SKM-1 treated with dmso at 0.1 percent for 144 hours (cell line): ENCODE results near the gene MARCHF3.
"Not testable (repeated sequence)": the region's sequence is repeated elsewhere in the genome, so short reads cannot be mapped to it uniquely, and the experiment has no call there.

Source experiments
- DNase-seq: peaks from one replicate; lab custom pipeline; 2025; ENCODE audit not compliant: unreplicated experiment; lab: John Stamatoyannopoulos, UW

The MARCHF3 gene

DNA sequence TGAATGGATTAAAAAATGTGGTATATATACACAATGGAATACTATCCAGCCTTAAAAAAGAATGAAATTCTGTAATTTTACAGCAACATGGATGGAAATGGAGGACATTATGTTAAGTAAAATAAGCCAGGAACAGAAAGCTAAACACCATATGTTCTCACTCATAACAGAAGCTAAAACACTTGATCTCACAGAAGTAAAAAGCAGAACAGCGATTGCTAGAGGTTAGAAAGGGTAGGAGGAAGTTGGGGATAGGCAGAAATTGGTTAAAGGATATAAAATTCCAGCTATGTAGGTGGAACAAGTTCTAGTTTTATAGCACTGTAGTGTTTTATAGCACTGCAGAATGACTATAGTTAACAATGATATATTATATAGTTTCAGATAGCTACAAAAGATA, 15.8 kb downstream of the MARCHF3 start:
- peak; percentile 48 for DNase-seq

DNA sequence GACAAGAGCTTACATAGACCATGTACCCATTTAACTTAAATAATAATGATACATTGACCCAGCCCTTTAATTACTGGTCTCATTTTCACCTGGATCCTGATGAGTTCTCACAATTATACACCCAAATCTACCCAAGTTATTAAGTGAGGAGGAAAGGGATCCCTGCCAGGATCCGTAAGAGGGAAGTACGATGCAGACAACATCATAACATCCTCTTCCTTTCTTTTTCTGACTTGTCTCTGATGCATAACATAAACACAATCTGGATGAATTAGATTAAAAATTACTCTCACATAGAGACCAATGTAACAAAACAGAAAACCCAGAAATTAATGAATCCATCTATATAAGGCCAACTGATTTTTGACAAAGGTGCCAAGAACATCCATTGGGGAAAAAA, 17.0 kb downstream of the MARCHF3 start:
- no peak for DNase-seq

DNA sequence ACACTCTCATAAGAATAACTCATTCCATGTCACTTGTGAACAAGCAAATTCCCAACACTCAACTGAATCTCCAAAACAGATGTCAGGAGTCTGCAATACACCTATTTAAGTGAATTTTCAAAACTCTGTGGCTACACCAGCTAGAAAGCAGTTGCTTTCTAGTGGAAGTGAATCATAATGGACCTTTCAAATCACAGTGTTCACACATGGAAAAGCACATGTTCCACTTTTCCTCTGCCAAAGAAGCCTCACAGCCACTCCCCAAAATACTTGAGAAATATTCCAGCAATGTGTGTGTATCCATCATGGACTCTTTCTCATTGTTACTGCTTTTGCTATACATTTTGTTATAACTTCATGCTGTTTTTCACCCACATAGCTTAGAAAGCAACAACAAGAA, 17.4 kb downstream of the MARCHF3 start:
- no peak for DNase-seq

DNA sequence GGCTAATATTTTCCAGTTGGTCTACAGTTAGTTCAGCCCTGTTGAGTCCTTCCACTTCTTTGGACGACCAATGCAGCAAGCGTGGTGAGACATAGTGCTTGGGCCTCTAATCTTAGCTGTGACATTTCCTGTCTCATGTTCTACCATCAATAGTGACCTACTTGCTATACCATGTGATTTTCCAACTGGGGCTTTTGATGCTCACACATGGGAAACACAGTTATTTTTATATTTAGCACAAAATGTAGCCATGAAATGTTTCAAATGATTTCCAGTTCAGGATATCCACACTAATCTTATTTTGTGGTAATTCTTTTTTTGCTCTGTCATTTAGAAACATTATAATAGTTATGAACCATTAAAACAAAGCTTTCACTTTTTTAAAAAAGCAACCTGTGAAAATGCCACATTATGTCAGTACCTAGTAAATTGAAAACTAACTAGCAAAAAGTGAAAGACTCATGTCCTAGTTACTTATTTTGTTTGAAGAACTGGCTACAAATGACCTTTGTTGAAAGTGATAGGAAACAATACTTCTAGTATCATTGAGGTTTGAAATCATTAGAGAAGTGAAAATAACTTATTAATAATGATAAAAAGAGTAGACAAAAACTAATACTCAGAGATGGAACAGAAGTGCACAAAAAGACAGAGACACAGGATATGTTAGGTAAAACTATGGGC, 18.3 kb downstream of the MARCHF3 start:
- DNase-seq = no peak

DNA sequence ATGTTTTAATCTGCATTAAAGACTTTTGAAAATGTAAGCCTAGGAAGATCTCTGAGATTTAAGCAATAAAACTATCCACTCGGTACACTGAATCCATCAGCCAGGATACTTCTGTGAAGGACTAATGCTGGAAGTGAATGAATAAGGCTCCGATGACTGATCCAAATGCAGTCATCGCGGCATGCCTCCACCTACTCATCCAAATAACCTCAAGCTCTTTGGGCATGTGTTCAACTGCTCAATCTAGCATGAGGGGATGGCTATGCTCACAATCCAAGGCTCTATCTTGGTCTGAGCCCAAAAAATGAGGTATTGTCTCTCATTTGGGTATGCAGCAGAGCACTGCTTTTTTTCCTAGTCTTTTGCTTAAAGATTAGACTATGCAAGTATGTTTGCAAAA, 19.2 kb downstream of the MARCHF3 start:
- DNase-seq = no peak

DNA sequence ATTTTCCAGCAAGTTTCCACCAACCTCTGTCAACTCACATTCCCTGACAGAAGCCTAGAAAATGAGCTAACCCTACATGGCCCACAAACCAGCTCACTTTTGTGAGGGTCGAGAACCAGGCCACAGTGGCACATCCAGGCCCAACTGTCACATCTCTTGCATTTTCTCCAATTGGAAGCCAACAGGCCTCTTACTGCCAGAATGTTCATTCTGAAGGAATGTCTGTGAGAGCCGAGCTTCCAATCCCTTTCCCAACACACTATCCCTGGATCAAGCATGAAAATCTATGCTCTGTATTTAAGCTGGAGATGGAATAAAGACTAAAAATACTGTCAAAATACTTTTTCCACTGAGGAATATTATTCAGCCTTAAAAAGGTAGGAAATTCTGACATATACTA, 20.0 kb downstream of the MARCHF3 start:
- no peak for DNase-seq

DNA sequence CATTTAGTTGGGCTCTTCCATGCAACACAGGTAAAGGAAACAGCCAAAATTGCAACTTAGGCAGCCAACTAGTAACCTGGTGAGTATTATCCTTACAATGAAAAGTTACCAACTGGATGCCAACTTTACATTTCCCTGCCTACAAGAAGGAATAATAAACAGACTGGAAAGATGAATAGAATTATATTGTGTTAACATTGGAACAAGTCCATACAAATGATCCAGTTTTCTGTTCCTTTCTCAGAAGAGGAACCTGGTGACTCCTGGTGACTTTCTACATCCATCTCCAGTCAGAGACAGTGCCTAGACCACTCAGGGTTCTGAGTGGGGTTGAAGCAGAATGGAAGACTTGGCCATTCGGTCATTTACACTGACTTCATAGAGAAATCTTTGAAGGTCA, 20.6 kb downstream of the MARCHF3 start:
- DNase-seq = no peak

DNA sequence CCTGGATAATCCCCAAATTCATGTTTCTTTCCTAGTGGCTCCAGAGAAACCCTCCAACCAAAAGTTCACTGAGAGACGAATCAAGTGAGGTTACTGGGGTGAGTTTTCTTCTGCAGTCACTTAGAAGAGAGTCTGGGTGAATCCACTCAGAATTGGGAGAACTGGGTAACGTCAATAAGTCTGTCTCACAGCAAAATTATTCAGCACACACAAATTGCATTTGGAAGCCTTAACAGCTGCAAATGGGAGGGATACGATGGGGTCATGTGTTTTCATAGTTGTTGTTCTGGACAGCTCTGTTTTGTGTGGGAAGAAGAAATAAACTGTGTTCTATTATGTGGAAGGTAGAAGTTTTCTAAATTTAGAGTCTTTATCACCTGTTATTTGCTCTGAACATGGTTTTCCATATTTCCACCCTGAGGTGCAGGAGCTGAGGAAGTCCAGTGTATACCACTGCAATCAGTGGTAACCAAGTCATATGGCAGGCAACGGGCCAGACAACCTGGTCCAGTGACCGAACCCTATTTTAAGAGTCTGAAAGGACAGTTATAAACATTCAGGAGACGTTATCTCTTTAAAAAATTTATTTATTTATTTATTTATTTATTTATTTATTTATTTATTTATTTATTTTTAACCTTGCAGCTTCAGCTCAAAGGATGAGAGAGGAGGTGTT, 21.9 kb downstream of the MARCHF3 start:
- no peak for DNase-seq

DNA sequence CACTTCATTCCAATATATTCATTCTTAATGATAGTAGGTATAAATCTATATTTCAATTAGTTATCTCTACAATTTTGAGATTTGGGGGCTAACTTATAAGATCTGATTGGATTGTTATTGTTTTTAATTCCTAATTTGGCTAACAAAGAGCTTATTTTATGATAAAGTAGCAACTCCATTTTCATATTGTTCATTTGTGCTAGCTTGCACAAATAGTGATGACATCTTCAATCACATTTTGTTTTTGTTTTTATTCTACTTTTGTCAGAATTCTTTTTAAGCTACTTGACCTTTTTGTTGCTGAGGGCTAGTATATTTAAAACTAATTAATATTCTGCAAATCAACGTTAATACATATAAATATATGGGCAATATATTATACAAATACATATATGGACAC, 22.8 kb downstream of the MARCHF3 start:
- no peak for DNase-seq

DNA sequence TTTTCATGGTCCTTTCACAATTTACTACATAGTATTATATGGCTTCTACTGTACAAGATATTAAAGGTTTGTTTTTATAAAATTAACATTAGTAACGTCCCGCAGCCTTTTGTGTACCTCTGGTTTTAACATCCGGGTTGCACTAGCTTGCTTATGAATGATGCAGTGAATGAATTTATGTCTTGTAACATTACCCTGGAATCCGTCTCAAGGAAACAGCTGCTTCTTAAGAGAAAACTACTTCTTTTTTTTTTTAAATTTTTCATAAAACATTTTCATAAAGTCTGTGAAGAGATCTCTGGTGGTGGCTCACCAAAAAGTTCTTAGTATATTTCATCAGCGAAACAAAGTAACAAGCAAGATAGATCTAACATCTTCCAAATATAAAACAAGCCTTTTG, 23.6 kb downstream of the MARCHF3 start:
- DNase-seq = no peak

DNA sequence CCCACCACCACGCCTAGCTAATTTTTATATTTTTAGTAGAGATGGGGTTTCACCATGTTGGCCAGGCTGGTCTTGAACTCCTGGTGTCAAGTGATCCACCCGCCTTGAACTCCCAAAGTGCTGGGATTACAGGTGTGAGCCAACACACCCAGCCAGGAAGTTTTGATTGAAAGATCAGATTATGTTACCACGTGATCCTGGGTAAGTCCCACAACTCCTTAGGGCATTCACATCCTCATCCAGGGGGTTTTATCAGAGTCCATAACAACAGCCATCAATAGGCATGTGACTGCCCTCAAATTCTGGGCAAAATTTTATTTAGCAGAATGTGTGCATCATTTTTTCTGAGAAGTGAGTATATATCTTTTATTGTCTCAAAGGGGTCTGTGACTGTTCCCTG, 25.1 kb downstream of the MARCHF3 start:
- DNase-seq = not testable (repeated sequence)

DNA sequence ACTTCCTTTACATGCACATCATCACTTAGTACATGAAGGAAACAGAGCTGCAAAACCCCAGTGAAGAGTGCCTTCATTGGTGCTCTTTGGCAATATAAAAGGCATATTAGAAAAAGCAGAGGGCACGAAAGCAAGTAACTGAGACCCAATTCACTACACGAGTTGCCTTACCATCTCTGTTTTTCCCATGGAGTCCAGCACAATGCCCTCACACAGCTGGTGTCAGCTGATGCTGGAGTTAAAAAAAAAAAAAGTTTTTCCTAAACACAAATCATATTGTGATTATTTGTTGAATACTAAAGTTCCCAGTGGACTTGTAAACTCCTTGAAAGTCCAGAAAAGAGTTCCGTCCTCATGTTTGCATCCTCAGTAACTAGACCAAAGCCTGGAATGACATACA, 25.6 kb downstream of the MARCHF3 start:
- no peak for DNase-seq

DNA sequence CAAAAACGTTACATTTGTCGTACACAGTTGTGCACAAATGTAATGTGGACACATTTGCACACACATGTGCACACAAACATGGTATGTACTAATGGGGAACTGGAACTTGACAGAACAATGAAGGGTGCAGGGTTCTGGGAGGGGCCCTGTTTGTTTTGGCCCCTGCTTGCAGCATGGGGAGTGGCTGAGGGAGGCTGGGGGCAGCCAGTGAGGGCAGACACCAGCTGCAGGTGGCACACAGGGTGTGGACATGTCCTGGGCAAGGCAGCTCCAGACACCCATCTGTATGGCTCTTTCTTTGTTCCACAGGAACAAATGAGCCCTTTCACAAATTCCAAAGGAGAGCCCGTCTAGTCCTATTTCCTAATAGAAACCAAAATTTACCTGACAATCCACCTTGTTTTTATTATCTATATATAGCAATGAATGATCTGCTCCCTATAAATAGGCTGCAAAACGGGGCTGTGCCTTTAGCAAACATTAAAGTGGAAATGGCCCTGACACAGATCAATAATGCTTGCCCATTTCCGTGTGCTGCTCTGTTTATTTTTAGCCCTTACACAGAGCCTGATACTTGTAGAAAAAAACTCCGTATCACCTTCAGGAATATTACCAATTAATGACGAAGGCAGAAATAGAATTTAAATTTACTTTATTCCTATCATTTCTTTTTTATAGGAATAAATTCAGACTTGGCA, 26.4 kb downstream of the MARCHF3 start:
- DNase-seq = no peak

DNA sequence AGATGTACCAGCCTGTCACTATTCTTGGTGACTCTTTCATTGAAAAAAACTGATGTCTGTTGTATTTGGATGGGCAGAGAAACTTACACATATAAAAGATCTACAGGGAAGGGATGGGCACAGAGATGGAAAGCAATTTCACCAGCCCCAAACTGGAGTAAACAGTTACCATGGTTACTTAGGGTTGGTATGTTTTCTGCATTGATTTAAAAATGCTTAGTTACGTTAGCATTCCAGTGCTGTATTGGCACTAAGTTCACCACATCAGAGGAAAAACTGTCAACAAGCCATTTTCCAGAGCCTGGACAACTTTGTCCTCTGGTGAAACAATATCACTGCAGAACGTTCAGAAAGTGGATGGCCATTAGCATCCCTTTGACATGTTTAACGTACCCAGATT, 28.0 kb downstream of the MARCHF3 start:
- no peak for DNase-seq

DNA sequence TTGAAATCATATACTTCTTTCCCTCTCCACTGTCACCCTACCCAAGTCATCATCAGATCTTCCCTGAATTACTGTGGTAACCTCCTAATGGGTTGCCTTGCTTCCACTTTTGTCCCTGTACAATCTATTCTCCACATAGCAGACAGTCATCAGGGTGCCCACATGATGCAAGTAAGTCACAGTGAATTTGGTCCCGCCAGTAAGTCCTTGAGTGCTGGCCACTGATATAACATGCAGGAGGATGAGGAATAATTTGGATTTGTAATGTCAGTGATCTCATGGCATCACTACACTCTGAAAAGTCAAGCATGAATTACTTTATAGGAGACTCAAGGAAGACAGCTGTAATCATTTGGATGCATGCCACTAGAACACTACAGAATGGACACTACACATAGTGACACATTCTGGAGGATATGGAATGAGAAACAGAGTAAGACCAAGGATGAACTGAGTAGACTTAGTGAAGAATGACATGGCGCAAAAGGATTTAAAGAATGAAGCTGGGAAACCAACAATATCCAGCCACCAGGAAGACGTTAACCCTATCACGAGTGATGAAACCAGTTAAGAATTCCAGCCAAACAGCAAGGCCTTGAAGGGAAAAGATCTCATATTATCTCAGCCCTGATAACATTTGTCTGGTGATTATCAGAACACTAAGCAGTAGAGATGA, 28.6 kb downstream of the MARCHF3 start:
- DNase-seq = no peak

DNA sequence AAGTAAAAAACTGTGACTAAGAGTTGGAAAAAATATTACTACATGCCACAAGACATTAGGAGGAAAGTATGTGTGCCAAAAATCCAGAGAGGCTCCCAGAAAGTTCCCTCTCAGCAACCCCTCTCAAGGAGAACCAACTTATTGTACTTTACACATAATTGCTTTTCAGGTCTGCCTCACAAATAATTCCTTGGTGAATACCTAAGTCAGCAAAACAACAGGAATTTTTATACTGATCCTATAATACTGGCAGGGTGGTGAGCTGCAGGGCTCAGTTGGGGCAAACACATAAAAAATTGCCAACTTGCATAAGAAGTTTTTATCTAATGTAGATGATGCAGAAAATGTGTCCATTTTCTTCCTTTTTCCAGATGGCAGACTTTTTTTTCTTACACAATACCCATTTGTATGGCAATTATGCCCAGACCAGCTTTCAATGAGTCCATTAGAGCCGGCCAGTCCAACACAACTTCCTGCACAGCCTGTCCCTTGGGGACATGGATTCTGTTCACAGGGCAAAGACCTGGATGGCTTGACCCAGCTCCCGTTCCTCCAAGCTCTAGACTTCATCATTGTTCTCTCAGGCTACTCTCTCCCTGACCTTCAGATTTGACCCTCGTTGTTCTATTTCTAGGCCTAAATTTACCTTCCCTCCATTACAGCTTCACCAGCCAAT, 31.3 kb downstream of the MARCHF3 start:
- DNase-seq = no peak

DNA sequence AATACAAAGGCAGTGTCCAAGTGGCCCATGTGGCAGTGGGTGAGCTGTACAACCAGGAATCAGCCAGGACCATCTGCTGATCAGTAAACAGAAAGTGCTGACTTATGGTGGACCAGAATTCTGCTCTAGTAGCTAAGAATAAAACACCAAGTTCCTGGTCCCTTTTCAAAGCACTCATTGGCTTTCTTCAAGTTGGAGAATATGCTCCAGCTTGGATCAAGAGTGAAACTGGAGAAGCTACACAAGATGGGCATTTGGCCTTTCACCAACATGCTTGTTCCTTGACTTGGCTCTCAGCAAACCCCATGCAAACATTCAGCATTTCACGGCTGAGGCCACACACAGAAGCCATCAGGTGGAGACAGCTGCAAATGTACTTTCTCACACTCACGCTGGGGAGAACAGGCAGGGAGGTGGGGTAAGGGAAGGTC, 32.1 kb downstream of the MARCHF3 start:
- no peak for DNase-seq

DNA sequence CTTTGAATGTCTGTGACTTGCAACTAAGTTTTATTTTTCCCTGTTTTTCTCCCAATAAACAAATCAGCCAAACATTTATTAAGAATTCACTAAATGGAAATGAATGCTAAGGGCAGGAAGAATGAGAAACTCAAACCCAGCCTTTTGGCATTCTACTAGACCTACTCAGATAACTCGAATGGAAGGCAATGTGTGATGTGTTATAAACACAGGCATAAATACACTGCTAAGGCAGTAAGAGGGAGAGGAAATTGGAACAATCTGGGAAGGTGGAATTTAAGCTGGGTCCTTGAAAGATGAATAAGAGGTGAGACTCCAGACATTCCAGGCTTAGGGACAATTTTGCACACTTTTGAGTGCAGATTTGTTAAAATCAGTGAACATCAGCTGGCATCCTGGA, 34.7 kb downstream of the MARCHF3 start:
- no peak for DNase-seq

DNA sequence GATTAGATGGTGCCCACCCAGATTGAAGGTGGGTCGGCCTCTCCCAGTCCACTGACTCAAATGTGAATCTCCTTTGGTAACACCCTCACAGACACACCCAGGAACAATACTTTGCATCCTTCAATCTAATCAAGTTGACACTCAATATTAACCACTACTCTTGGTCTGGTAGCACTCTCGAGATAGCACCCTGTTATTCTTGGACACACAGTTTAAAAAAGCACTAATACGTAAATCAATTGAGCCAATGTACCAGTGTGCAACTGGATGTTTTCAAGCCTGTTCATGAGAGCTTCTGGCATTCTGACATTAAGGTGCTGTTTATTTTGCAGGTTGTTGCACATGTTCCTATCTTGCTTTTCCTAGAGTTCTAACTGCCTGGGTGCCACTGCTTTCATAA, 35.3 kb downstream of the MARCHF3 start:
- DNase-seq = no peak

DNA sequence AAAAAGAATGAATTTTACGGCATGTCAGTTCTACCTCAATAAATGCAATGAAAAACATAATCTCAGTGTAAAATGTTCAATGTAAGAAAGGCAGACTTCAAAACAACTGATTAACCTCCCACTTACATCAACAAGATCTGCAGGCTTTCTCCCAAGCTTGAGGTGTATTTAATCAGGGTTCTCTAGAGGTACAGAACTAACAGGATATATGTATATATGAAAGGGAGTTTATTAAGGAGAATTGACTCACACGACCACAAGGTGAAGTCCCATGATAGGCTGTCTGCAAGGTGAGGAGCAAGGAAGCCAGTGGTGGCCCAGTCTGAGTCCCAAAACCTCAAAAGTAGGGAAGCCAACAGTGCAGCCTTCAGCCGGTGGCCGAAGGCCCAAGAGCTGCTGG, 35.9 kb downstream of the MARCHF3 start:
- no peak for DNase-seq

DNA sequence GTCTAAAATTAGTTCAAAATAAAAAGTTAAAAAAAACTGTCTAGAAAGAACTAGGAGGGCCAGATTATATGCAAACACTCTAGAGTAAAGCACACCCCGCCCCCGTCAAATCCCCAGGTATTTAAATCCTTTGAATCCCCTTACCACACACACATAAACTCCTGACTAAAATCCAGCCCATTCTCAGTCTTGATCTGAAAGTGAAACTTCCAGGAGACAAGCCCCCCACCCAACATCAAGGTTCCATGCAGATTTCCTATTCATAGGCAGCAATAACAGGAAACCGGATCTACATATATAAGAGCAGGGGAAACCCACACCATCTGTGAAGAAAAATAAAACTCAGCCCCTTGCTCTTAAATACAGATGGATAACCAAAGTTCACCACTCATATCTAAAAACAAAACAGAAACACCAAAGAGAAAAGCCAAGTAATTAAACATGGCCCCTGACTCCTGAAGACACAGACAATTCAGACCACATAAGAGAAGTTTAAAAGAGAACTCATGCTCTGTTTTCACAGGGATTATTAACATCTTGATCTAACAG, 42.3 kb downstream of the MARCHF3 start:
- no peak for DNase-seq
